Subcutaneous abdominal adipose tissue (tissue), 5 donors: ENCODE data around the gene CCDC191.
A peak's percentile ranks its signal among the peaks of the same experiment; 100 is the strongest.

Experiments used
- H3K27ac ChIP-seq: one replicate; pipeline ENCODE4 v1.7.0; 2013; ENCODE audit warnings: low read depth, mild to moderate bottlenecking, inconsistent platforms, low read length, moderate library complexity
- H3K27me3 ChIP-seq, 5 donors: one replicate each; pipeline ENCODE4 v1.7.0; 2013; ENCODE audit warnings: low read length in 5 of 5, inconsistent platforms in 1 of 5; ENCODE audit not compliant: control insufficient read depth in 5 of 5, insufficient read depth in 4 of 5
- H3K36me3 ChIP-seq, 5 donors: one replicate each; pipeline ENCODE4 v1.7.0; 2013; ENCODE audit warnings: low read length in 5 of 5; ENCODE audit not compliant: control insufficient read depth in 5 of 5, insufficient read depth in 5 of 5
- H3K4me1 ChIP-seq, 5 donors: one replicate each; pipeline ENCODE4 v1.7.0; 2013; ENCODE audit warnings: low read length in 5 of 5, mild to moderate bottlenecking in 3 of 5, moderate library complexity in 1 of 5; ENCODE audit not compliant: control insufficient read depth in 5 of 5, insufficient read depth in 5 of 5
- H3K4me3 ChIP-seq, 5 donors: one replicate each; pipeline ENCODE4 v1.7.0; 2013; ENCODE audit warnings: low read length in 5 of 5, low read depth in 1 of 5
- H3K9ac ChIP-seq, 5 donors: one replicate each; pipeline ENCODE4 v1.7.0; 2013; ENCODE audit warnings: low read length in 5 of 5, mild to moderate bottlenecking in 4 of 5, moderate library complexity in 3 of 5
- H3K9me3 ChIP-seq, 5 donors: one replicate each; pipeline ENCODE4 v1.7.0; 2013; ENCODE audit warnings: low read length in 5 of 5; ENCODE audit not compliant: control insufficient read depth in 5 of 5
- donor health status: healthy.
- donor health status: healthy.
- donor health status: healthy.
- donor health status: healthy.
- donor health status: healthy.

The CCDC191 gene

DNA sequence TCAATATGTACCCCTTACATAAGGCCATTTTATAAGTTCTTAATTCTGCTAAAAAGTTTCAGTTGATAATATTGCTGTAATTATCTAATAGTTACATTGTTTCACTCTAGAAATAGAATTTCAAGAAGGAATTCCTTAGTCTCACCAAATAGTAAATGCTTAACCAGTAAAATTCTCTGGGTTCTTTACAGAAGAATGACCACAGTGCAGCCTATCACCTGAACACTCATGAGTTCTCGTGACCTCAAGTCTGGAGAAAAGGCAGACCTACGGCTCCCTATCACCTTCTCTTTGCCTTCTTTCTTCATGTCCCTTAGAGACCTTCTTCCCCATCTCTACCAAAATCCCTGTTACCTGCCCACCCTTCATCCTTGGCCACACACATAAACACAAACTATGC is 30.9 kb downstream of the CCDC191 start:
- Histone ChIP-seq H3K4me3 (no peak overlapping the region), H3K4me1 (no peaks in the 10 kb centered on the region), H3K9me3 (no peaks in the 10 kb centered on the region), H3K9ac (no peak overlapping the region), H3K27ac (no peak overlapping the region), H3K27me3 (no peaks in the 10 kb centered on the region), H3K36me3 (peaks cover 0 to 2% (median 0%) of the 10 kb centered on the region in 5 donors)

DNA sequence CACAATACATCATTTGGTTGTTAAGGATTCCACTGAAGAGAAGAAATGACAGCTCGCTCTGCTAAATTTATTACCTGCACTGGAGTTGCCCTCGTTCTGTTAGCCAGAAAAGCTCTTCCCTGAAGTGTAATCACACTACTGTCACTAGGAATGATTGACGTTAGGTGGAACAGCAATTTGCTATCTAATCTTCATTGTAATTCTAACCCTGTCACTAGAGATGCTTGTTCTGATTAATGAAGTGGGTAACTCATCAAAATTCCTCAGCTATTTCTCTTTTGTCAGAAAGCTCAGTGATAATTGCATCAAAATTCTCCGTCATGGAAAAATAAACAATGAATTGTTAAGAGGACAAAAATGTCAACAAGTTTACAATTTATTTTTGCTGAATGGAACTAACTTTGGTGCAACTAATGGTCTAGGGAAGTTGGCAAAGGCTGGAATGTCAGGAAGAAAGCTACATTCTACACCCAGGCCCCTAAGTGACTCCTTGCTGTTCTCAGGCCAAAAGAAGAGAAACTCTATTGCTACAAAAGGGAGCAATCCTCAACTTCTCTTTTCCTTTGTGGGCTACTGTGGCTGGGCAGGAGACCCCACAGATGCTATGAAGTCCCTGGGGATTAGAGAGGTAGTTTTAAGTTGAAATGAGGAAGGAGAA is 34.1 kb downstream of the CCDC191 start:
- Histone ChIP-seq H3K27ac (no peak overlapping the region), H3K27me3 (no peaks in the 10 kb centered on the region), H3K9ac (no peak overlapping the region)

DNA sequence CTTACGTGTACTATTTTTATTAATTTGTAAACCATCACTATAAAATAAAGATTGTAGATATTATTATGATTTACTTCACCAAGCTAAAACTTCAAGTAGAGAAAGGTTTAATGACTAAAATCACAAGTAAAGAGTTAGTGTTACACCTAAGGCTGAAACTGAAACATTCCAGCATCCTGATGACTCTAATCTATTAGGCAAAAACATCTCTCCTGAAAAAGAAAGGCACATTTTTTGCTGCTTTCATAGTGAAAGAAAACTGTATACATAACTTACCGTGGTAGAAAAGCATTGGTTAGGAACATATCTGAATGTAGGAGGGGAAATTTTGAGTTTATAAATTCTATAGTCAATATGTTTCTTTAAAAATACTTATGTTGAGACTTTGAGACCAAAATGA is 35.4 kb downstream of the CCDC191 start:
- H3K4me3 ChIP-seq: no peak overlapping the region
- no peak overlapping the region for H3K27ac ChIP-seq
- H3K4me1 ChIP-seq: no peaks in the 10 kb centered on the region
- no peak overlapping the region for H3K9ac ChIP-seq
- peaks cover 0 to 2% (median 0%) of the 10 kb centered on the region in 5 donors for H3K36me3 ChIP-seq
- no peaks in the 10 kb centered on the region for H3K9me3 ChIP-seq
- H3K27me3 ChIP-seq: no peaks in the 10 kb centered on the region

More for the DNA sequence above, 34.1 kb downstream of the CCDC191 start:
- no peaks in the 10 kb centered on the region for H3K9me3 ChIP-seq
- no peaks in the 10 kb centered on the region for H3K4me1 ChIP-seq
- H3K36me3 ChIP-seq: peaks cover 0 to 2% (median 0%) of the 10 kb centered on the region in 5 donors
- H3K4me3 ChIP-seq: no peak overlapping the region

DNA sequence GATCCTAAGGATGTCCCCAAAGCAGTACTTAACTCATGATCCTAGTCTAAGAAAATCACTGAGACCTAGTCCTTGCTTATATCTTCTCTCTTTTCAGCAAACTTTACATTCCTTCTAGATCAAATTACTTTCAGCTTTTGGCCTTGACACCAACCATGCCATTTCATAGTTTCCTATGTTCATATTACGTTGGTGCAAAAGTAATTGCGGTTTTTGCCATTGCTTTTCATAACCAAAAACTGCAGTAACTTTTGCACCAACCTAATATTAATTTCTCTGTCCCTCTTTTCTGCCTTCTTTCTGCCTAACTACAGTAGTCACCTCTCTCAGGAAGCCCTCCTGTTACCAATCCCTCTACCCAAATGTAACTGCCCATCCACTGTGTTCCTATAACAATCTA is 36.8 kb downstream of the CCDC191 start:
- Histone ChIP-seq H3K9ac (no peak overlapping the region), H3K4me3 (no peak overlapping the region), H3K9me3 (no peaks in the 10 kb centered on the region)

DNA sequence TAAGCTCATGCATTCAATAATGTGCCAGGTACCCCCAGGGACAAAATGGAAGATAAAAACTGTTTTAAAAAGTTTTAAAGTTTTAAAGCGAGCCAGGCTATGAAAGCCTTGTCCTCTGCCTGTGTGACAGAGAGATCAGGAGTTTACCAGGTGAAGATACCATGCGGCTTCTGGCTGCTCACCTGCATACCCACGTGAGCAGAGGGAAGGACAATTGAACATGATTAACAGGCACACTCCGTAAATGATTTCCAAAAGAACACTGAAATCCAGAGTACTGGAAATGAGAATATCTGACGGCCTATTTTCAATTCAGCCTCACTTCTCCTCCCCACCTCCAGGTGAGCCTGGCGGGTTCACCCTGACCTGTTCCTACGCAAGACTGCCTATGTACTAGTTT is 42.1 kb downstream of the CCDC191 start:
- Histone ChIP-seq H3K9me3 (no peaks in the 10 kb centered on the region), H3K27ac (no peak overlapping the region), H3K4me3 (no peak overlapping the region), H3K36me3 (peaks cover 0 to 4% (median 3%) of the 10 kb centered on the region in 5 donors), H3K9ac (no peak overlapping the region), H3K4me1 (no peaks in the 10 kb centered on the region), H3K27me3 (no peaks in the 10 kb centered on the region)

More for the DNA sequence above, 36.8 kb downstream of the CCDC191 start:
- H3K27ac ChIP-seq: no peak overlapping the region
- peaks cover 0 to 2% (median 0%) of the 10 kb centered on the region in 5 donors for H3K36me3 ChIP-seq
- no peaks in the 10 kb centered on the region for H3K27me3 ChIP-seq
- no peaks in the 10 kb centered on the region for H3K4me1 ChIP-seq

DNA sequence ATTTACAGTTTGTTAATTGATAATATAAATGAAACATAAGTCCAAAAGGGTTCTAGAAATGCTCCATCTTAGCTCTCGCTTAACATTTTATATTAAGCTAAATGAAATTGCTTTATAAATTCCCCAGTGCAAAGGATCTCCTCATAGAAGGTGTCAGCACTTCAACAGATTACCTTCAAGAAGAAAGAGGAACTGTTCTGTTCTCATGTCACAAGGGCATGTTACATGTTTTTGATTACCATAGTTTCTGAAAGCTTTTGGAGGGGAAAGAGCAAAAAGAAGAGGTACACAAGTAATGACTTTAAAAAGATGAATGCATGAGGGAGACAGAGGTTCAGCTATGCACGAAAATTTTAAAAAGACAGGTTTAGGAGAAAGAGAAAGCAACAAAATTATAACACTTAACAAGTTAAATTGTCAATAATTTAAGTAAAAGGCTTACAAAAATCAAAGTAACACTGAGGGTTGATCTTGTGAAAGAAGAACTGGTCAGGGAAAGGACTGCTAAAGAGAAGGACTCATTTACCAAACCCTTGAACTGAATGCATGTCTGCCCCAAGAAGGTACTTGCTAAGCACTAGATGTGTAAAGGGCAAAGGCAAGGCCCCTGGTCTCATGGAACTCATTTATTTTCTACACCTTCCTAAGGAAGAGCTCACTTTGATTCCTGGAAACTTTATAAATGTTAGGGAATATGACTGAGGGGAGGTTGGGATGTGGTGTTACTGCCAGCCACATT is 45.1 kb downstream of the CCDC191 start:
- H3K27ac ChIP-seq: no peak overlapping the region
- H3K9ac ChIP-seq: no peak overlapping the region
- H3K9me3 ChIP-seq: no peaks in the 10 kb centered on the region
- H3K4me3 ChIP-seq: no peak overlapping the region
- H3K36me3 ChIP-seq: peaks cover 0 to 4% (median 3%) of the 10 kb centered on the region in 5 donors
- no peaks in the 10 kb centered on the region for H3K4me1 ChIP-seq
- H3K27me3 ChIP-seq: no peaks in the 10 kb centered on the region

DNA sequence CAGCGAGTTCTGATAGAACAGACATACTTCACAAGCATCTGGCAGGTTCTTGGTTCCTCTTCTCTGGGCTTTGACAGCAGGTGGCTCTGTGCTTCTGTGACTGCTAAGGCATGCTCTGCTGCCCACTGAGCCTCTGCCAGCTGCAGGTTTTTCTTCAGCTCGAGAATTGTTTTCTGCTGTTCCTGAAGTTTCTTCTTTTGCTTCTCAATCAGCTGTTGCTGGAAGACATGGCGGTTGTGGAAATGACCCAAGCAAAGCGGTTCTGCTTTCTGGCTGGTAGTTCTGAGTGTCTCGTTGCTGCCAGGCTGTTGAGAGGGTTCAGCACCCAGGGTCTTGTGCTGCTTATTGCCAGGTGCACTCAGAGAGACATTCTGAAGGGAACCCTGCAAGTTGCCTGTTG is 50.8 kb downstream of the CCDC191 start:
- H3K27ac ChIP-seq: no peak overlapping the region
- H3K36me3 ChIP-seq: peaks cover 11 to 28% (median 15%) of the 10 kb centered on the region in 5 donors
- H3K9ac ChIP-seq: no peak overlapping the region

DNA sequence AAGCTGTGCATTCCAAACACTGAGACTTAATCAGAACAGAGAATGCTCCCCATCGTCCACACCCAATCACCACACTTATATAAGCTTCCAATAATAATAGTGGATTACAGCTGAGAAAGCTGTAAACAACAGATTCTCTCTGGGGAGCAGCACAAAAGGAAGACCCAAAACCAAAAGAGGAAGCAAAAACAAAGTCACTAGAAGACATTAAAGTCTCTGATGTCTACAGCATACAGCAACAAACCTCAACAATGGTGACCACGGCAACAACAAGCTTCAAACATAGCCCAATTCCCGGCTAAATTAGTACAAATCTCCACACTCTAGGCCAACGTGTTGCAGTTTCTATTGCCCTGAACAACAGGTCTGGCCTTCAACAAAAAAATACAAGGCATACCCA is 70.8 kb downstream of the CCDC191 start:
- Histone ChIP-seq H3K4me3 (no peak overlapping the region), H3K9me3 (no peaks in the 10 kb centered on the region), H3K4me1 (no peaks in the 10 kb centered on the region), H3K9ac (no peak overlapping the region), H3K36me3 (peaks cover 3 to 10% (median 9%) of the 10 kb centered on the region in 5 donors), H3K27ac (no peak overlapping the region), H3K27me3 (no peaks in the 10 kb centered on the region)

More for the DNA sequence above, 50.8 kb downstream of the CCDC191 start:
- no peaks in the 10 kb centered on the region for H3K27me3 ChIP-seq
- no peaks in the 10 kb centered on the region for H3K4me1 ChIP-seq
- H3K9me3 ChIP-seq: peaks cover 0 to 3% (median 0%) of the 10 kb centered on the region in 5 donors
- H3K4me3 ChIP-seq: peak overlapping the region in 1 of 5 donors; percentile 1

DNA sequence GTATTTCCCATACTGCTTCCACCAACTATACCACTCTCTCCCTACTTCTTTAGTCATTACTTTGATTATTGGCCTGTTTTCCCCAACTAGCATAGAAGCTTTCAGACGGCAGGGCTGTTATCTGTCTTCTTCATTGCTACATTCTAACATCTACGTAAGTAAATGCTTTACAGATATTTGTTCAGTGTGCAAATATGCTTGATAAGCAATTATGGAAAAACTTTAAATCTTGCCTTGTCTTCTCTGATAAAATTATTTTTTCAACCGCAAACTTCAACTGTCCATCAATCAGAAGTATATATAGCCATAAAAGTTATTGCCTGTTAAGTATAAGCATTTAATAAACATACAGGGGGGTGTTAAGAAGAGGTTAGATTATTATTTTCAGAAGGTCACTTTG is 72.8 kb downstream of the CCDC191 start:
- no peaks in the 10 kb centered on the region for H3K9me3 ChIP-seq
- H3K9ac ChIP-seq: no peak overlapping the region

DNA sequence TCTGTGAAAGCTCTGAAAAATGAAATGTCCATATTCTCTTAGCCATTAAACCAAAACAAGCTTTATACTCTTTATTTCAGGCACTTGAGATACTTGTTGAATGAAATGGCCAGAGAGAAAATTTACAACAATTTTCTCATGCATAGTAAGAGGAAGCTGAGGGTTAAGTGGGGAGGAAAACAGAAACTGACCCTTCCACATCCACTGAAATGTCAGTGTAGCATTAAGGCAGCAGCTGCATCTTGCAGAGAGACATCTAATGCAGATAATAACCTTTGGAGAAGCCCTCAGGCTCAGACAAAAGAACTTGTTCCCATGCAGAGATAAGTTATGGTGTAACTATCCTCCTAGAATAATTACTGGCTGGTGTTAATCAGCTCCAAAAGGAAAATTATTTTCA is 74.5 kb downstream of the CCDC191 start:
- no peak overlapping the region for H3K9ac ChIP-seq
- no peak overlapping the region for H3K27ac ChIP-seq
- no peaks in the 10 kb centered on the region for H3K9me3 ChIP-seq
- H3K27me3 ChIP-seq: no peaks in the 10 kb centered on the region
- H3K4me3 ChIP-seq: no peak overlapping the region
- H3K36me3 ChIP-seq: peaks cover 10 to 42% (median 32%) of the 10 kb centered on the region in 5 donors
- H3K4me1 ChIP-seq: no peaks in the 10 kb centered on the region

More for the DNA sequence above, 72.8 kb downstream of the CCDC191 start:
- H3K27me3 ChIP-seq: no peaks in the 10 kb centered on the region
- no peak overlapping the region for H3K27ac ChIP-seq
- H3K36me3 ChIP-seq: peaks cover 5 to 27% (median 23%) of the 10 kb centered on the region in 5 donors
- no peaks in the 10 kb centered on the region for H3K4me1 ChIP-seq
- no peak overlapping the region for H3K4me3 ChIP-seq
